HG03060 (cell line): ENCODE measurements around the gene ABCB8.
"Not testable (repeated sequence)": the region's sequence is repeated elsewhere in the genome, so short reads cannot be mapped to it uniquely, and the experiment has no call there.

Source experiments
- ATAC-seq: cut with Tn5 transposase; IDR thresholded peaks from one replicate; pipeline ENCODE4 v1.9.1; 2021; ENCODE audit warnings: low read depth, moderate number of reproducible peaks; ENCODE audit not compliant: unreplicated experiment

The ABCB8 gene

GRCh38 chr7:150997075-150997511, 31.2 kb upstream of the ABCB8 start:
- ATAC-seq, result no peak

GRCh38 chr7:150997817-150998216, 30.4 kb upstream of the ABCB8 start:
- no peak for ATAC-seq

DNA sequence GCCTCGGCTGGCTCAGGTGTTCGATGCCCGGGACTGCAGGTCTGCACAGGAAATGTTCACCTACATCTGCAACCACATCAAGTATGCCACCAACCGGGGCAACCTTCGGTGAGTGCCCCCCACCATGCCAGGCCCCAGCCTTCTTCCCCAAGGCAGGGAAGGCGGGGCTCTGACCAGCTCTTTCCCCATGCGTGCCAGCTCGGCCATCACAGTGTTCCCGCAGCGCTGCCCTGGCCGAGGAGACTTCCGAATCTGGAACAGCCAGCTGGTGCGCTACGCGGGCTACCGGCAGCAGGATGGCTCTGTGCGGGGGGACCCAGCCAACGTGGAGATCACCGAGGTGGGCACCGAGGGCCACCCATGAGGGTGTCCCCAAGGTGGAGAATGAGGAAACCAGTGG, 29.9 kb upstream of the ABCB8 start:
- no peak for ATAC-seq

DNA sequence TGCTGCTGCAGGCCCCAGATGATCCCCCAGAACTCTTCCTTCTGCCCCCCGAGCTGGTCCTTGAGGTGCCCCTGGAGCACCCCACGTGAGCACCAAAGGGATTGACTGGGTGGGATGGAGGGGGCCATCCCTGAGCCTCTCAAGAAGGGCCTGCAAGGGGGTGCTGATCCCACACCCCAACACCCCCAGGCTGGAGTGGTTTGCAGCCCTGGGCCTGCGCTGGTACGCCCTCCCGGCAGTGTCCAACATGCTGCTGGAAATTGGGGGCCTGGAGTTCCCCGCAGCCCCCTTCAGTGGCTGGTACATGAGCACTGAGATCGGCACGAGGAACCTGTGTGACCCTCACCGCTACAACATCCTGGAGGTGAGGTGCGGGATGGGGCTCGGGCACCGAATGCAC, 29.2 kb upstream of the ABCB8 start:
- ATAC-seq, result no peak

DNA sequence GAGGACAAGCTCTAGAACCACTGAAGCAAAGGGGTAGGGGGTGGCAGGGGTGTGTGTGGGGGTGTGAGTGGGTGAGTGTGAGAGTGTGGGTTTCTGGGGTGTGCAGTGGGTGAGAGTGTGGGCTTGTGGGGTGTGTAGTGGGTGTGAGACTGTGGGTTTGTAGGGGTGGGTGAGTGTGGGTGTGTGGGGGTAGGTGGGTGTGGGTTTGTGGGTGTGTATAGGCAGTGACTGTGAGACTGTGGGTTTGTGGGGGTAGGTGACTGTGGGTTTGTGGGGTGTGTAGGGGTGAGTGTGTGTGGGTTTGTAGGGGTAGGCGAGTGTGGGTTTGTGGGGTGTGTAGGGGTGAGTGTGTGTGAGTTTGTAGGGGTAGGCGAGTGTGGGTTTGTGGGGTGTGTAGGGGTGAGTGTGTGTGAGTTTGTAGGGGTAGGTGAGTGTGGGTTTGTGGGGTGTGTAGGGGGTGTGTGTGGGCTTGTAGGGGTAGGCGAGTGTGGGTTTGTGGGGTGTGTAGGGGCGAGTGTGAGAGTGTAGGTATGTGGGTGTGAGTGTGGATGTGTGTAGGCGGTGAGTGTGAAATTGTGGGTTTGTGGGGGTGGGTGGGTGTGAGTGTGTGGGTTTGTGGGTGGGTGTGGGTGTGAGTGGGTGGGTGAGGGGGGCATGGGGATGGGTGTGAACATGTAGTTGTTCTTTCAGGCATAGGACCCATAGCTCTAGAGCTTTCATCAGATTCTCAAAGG, 28.6 kb upstream of the ABCB8 start:
- ATAC-seq, result no peak

GRCh38 chr7:151000897-151001495, 27.3 kb upstream of the ABCB8 start:
- no peak for ATAC-seq

DNA sequence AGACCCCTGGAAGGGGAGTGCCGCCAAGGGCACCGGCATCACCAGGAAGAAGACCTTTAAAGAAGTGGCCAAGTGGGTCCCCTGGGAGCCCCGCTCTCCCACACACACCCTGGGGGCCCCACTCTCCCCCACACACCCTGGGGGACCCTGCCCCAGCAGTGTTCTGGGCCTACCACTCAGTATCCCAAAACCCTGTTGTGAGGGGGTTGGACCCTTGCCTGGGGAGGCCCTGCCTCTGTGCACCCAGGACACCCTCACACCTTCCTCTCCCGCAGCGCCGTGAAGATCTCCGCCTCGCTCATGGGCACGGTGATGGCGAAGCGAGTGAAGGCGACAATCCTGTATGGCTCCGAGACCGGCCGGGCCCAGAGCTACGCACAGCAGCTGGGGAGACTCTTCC, 26.7 kb upstream of the ABCB8 start:
- ATAC-seq, result no peak

GRCh38 chr7:151003572-151003971, 24.7 kb upstream of the ABCB8 start:
- ATAC-seq, result no peak

DNA sequence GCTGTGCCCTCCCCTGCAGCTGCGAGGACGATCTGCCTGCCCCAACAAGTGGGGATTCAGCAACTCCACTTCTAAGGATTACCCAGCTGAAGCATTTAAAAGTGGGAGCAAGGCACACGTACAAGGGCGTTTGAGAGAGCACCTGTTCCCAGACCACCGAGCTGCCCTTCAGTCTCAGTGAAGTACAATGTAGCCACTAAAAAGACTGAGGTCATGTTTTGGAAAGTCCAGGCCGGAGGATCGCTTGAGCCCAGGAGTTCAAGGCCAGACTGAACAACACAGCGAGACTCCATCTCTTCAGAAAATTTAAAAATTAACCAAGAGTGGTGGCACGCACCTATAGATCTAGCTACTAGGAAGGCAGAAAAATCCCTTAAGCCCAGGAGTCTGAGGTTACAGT, 22.7 kb upstream of the ABCB8 start:
- no peak for ATAC-seq

GRCh38 chr7:151006590-151007300, 21.5 kb upstream of the ABCB8 start:
- ATAC-seq, result no peak

- ATAC-seq, result no peak
Observed at GRCh38 chr7:151007469-151007898, 20.8 kb upstream of the ABCB8 start.

DNA sequence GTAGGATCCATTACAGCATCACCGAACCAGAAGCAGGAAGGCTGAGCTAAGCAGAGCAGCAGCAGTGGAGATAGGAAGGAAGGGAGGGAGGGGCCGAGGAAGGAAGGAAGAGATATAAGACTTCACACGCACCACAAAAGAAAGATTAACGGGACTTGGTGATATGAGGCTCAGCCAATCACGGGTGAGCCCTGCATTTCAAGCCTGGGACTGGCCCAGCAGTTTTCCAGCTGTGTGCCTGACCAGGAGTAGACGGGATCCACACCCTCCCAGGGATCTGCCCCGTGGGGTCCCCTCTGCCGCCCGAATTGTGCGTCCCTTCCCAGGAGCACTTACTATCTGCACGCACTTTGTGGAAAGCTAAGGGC, 20.1 kb upstream of the ABCB8 start:
- ATAC-seq, result no peak

DNA sequence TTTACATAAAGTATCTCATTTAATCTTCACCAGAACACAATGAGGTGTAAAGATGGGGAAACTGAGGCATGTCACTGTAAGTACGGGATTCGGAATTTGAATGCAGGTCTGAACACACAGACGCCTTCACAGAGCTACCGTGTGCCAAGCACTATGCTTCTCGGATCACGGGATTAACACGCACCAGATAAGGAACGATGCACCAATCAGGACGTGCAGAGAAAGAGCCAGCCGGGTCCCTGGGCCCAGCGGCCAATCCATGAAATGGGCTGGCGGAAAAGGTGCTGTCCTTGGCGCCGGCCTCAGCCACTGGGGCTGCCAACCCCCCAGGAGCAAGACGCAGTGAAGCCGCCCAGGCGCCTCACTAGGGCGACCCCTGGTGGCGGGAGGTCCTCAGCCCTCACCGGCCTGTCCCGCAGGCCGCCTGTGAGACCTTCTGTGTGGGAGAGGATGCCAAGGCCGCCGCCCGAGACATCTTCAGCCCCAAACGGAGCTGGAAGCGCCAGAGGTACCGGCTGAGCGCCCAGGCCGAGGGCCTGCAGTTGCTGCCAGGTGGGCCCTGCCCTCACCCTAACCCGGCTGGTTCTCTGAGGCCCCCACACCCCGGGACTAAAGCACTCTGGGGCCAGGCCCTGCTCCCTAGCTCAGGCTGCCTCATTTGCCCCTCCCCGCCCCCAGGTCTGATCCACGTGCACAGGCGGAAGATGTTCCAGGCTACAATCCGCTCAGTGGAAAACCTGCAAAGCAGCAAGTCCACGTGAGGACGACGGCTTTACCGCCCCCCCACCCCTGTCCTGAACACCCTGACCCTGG, 19.5 kb upstream of the ABCB8 start:
- no peak for ATAC-seq

DNA sequence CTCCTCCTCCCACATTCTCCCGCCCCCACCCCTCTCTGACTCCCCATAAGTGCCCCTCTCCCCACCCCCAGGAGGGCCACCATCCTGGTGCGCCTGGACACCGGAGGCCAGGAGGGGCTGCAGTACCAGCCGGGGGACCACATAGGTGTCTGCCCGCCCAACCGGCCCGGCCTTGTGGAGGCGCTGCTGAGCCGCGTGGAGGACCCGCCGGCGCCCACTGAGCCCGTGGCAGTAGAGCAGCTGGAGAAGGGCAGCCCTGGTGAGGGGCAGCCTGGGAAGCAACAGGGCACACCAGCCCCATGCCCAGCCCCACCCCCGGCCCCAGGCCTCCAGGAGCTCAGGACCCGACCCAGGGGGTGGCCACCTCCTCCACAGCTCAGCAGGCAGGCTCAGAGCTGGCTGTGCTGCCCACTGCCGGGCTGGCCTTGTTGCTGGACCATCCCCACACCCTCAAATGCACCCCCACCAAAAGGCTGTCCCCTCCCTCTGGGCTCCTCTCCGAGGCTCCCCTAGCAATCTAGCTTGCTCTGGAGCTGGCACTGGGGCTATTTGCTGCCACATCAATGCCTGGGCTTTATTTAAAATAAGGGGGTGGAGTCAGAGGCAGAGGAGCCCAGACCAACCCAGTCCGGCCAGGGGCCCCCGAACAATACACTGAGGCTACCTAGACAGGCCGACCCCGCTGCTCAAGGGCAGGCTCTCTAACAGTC, 18.8 kb upstream of the ABCB8 start:
- no peak for ATAC-seq

- ATAC-seq, result no peak
Observed at GRCh38 chr7:151010037-151010306, 18.3 kb upstream of the ABCB8 start.

- no peak for ATAC-seq
Observed at GRCh38 chr7:151010307-151011096, 17.7 kb upstream of the ABCB8 start.

DNA sequence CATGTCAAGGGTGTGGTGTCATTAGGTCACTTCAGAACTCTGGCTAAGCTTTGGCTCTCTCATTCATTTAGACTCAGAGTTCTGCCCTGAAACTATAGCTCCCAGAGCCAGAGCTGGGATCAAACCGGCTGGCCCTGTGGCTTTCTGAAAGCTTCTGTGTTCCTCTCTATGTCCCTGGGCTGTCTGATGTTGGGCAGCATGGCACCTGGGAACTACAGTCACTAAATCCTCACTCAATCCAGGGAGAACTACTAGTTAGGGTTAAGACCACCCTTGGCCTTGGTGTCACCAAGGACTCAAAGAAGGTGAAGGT, 17.2 kb upstream of the ABCB8 start:
- ATAC-seq, result no peak

DNA sequence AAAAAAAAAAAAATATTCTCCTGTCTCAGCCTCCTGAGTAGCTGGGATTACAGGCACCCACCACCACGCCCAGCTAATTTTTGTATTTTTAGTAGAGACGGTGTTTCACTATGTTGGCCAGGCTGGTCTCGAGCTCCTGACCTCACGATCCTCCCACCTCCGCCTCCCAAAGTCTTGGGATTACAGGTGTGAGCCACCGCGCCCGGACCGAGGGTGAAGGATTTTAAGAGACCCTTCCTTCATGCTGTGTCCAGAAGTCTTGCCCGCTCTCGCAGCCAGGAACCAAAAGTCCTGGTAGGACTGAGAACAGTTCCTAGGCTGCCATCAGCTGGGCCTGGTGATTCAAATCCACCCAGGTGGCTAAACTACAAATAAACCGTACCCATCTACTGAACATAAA, 16.6 kb upstream of the ABCB8 start:
- ATAC-seq, result not testable (repeated sequence)

- no peak for ATAC-seq
Observed at GRCh38 chr7:151012031-151012692, 16.1 kb upstream of the ABCB8 start.
